Posterior cingulate gyrus (tissue), 11 donors: ENCODE data around the gene HS1BP3.

ENCODE experiments used
- DNase-seq, 10 donors: peaks; one replicate each; pipeline versions ENCODE4 v3.0.0 to v3.0.0-alpha.2; 2020 to 2021; ENCODE audit warnings: mixed read lengths in 3 of 10
- intact Hi-C: fragments of 100-400 bp; cut with DNase I; formaldehyde crosslinking; loops from one replicate; pipeline ENCODE4 v1.15.1; 2023

Gene HS1BP3

DNA sequence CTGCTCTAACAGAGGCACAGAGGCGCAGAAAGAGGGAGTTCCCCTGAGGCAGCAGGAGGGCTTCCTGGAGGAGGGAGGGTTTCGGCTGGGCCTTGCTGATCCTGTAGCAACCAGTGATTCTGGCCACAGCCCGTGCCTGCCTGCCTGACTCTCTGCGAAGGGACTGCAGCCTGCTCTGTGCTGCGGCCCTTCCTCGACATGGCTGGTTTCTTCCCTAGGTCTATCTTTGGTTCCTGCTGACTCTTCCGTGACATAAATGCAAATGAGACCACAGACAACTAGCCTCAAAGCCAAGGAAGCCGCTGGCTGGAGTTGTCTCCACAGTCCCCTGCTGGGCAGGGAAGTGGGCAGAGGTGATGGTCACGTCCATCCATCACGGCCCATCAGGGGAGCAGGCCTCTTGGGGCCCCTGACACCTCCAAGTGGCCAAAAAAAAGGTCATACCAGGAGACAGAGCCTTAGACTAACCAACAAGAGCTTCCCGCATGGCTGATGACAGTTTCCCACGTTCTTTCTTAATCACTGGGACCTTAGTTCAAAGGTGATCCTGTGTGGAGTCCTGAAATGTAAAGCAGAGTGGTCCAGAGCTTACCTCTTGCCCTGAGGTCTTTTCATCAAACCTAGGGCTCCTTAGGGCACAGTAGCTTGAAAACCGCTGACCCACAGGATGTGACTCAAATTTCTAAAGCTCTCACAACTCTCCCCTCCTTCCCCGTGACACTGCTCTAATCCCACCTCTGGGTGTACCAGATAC lies 55.3 kb downstream of the HS1BP3 start:
- intact Hi-C loops = no loop called here
- peak in 3 of 10 donors; percentile 16 to 82 (median 82) for DNase-seq

DNA sequence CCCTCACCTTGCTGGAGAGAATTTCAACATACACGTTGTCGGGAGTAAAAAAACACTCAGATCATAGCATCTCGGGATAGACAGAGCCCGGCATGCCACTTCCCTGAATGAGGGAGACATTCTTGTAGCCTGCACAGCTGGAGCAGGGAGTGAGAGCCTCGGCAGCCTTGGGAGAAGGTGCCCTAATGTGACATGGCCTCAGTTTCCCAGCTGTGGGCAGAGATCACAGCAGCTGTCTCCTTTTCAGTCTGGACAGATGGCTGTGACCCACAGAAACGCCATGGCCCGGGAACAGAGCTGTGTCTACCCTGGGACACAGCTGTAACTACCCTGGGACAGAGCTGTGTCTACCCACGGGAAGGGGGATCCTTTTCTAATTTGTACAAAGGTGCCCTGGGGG lies 55.9 kb downstream of the HS1BP3 start:
- DNase-seq = peak in 3 of 10 donors; percentile 11 to 55 (median 22)
- intact Hi-C loops = no loop called here

DNA sequence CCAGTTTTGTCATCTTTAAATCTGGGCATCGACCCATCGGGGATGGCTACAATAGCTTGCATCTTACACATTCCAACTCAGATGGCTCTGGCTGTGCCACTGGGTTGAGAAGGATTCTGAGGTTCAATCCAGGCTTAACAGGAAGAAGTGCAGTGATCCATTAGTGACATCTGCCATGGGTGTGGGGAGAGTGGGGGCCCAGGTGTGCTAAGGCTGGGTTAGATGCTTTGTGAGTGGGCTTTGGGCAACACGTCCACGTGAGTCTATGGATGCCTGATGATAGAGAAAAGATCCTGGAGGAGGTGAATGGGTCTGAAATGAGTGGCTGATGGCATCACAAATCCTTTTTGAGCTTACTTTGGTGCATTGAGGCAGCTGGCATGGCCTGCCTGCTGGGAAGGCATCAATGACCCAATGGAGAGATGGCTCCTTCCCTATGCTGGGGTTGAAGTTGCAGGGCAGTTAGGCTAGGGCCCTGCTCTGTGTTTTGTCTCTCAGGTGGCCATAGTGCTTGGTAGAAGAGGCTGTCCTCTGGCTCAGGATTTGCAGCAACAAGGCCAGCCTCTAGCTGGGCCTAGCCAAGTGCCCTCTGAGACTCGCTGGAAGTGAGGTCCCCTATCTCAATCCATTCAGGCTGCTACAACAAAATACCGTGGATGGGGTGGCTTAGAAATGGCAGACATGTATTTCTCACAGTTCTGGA lies 56.7 kb downstream of the HS1BP3 start:
- peak in 3 of 10 donors; percentile 12 to 29 (median 13) for DNase-seq
- intact Hi-C loops = no loop called here

DNA sequence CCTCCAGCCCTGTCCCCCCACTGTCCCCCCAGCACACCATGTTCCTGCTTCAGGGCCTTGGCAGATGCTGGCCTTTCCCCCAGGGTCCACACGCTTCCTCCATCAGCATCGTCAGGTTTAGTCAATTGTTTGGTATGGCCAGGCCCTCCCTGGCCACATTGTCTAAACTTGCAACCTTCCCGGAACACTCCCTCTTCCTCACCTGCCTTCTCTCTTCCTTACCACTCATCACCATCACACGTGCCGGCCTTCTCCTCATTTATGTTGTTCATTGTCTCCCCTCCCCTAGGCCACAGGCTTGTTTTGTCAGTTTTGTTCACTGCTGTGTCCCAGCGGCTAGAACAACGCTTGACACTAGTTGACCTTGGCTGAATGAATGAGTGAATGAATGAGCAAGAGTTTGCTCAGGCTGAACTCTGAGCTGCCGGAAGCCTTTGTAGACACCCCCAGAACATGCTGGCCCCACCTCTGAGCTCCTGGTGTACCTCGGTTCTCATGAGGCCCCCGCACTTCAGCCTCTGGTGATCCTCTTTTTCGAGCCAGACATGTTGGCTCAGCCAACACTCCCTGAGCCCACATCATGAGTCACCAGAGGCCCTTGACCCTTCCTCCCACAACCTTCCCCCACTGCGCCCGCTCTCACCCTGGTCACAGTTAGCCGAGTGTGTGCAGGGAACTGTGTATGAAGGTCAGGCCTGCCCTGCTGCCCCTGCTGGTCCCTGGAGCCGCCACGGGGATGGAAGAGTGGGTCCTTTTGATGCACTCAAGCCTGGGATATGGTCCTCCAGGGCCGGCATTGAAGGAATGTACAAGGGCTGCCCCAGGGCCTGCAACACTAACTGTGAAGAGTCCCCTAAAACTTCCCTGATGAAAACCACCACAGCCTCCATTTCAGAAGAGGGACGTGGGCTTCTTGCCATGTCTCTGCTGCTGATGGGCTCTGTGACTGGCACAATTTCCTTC lies 57.5 kb downstream of the HS1BP3 start:
- DNase-seq = peak in 4 of 10 donors; percentile 5 to 82 (median 36)
- intact Hi-C loops = no loop called here

DNA sequence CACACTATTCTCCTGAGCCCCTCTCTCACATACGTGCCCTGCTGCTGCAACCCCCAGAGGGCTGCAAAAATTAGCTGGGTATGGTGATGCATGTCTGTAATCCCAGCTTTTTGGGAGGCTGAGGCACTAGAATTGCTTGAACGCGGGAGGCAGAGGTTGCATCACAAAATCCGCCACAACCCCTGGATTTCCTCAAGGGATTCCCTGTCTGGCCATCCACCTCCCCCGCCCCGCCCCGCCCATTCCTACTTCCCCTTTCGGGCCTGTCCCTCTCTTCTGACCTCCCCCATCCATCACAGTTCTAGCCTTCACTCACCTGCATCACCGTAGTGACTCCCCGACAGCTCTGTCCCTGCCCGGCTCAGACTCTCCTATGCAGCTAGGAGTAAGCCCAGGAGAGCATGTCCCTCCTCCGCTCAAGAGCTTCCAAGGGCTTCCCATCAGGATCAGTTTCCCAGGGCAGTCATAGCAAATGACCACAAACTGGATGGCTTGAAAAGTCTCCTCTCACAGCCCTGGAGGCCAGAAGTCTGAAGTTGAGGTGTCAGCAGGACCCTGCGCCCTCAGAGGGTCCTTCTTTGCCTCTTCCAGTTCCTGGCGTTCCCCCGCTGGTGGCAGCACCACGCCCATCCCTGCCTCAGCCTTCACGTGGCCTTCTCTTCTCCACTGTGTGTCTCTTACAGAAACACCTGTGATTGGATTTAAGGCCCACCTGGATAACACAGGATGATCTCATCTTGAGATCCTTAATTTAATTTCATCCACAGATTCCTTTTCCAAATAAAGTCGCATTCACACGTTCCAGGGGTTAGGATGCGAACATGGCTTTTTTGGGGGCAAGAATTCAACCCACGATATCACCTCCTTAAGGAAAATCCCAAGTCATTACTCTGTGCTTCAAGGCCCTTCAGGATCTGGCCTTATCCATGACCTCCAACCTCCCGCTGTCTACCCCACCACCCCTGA lies 58.5 kb downstream of the HS1BP3 start:
- intact Hi-C loops = no loop called here
- DNase-seq = peak in 3 of 10 donors; percentile 7 to 66 (median 66)

DNA sequence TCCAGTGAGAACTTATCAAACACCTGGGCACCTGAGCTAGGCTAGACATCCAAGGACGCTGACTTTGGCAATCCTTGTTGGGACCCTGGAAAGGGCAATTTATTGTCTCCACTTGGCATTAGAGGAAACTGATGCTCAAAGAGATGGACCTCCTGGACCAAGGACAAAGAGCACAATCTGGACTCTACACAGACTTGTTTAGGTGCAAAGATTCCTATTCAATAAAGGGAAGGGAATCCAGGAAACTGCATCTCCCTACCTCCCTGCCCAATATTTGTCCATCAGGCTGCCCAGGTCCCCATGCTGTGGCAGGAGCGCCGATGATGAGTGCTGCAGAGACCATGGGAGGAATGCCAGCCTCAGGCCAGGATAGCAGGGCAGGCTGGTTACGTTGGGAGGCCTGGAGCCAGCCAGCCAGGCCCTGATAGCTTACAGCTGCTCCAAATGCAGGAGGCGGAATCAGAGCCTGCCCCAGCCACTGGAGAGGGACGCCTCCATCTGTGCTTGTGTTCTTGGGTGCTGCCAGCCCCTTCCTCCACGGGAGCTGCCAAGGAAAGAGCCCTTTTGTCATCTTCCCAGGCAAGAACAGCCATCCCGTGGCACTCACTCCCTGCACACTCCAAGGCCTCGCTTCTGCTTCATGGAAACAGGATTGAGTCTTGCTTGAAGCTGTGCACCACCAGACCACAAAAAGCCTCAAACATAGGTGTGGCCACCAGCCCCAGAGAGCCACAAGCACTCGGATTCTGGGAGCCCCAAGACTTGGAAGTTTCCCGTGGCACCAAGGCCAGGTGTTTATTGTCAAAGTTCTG lies 60.0 kb downstream of the HS1BP3 start:
- peak in 3 of 10 donors; percentile 13 to 85 (median 83) for DNase-seq

DNA sequence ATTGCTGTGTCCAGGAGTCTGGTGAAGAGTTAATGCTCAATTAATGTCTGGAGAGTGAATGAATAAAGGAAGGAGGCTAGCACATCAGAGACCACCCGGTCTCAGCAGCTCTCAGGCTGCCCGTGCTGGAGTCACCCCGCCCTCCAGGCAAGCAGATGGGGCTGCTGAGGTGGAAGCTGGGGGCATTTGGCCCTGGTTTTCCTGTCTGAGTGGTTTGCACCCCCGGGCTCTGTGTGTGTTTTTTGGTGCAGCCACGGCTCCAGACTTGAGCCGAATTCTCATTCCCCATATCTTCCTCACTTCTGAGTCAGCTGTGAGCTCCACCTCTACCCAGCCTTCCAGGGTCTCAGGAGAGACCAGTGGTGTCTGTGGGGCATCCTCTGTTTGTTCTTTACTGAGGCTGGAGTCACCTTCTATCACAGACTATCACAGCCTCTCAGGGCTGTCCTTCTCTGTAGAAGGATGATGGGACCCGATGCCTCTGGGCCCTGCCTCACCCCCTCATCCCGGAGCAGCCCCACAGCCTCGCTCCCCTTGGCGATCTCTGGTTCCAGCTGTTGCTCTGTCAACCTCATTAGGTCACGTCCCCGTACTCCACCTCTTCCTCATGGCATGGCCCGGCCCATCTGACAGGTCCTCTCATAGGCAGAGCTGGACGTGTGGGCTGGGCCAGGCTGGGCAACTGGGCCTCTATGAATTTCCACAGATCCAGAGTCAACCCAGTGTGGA lies 60.8 kb downstream of the HS1BP3 start:
- intact Hi-C loops = no loop called here
- peak in 3 of 10 donors; percentile 4 to 70 (median 55) for DNase-seq

More for the DNA sequence above, 60.0 kb downstream of the HS1BP3 start:
- intact Hi-C loops = no loop called here

DNA sequence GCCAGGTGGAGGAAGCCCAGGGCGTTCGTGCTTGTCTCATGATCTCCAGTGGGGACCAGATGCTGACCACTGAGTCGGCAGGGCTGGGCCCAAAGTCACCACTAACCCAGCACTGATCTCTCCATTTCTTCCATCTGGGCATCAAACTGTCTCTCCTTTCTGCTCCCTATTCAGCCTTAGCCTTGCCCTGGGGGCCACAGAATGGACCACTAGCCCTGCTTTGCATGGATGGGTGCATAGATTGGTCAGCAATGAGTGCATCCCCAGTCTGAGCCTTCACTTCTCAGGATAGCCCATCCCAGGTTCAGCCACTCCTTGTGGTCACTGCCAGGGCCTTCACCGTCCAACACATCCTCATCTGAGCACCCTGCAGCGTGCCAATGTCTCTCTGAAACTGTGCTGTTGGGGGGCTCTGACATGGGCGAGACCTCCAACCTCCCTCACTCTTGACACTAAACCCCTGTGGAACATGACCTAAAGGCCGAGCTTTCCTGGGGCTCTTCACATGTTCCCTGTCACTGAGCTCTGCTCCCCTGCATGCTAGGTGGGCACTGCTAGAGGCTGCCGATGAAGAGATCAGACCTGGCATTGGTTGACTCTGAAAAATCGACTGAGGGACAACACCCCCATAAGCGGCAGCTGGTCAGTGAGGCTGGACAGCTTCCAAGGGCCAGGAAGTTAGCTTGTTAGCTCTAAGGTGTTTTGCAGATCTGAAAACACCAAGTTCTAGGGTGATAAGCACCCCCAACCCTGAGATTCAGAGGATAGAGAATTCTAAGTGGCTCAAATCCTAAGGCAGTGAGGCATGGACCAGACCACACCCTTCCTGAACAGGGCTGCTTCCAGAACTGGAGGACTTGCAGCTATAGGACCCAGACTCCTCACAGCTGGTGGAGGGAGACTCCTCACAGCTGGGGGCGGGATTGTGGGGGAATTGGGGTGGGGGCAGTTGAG lies 61.7 kb downstream of the HS1BP3 start:
- intact Hi-C loops = no loop called here
- DNase-seq = peak in 3 of 10 donors; percentile 4 to 69 (median 53)

DNA sequence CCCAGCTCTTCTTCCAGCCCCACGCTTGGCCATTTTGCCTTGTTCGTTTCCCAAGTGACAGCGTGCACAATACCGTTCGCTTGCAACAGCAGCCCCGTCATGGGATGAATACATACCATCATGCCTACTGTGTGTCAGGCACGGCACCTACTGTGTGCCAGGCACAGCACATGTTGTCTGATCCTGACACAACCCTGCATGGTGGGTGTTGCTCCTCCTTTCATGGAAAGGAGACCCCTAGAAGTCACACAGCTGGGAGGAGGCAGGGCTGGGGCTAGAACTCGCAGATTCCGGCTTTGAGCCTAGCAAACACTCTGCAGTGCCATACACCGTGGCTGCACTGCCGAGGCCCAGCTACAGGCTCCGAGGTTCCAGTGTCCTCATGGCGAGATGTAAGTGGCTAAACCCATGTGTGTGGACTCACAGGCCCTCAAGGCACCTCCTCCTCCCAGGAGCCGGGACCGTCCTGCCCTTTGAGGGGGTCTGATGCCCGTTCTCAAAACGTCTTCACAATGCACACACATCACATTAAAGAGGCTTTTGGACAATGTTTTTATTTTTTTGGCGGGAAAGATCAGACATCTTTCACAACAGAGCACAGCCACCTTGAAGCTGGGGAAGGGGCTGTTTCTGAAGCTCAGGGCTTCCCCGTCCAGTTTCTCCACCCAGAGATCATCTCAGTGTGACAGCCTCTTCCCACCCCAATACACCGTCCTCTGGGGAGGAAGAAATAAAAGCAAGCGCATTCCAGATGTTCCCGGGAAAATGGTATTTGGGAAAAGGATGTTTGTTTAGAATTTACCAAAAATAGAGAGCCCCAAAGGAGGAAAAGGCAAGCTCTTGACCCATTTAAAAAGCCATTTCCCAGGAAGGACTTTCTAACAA lies 64.9 kb downstream of the HS1BP3 start:
- DNase-seq = peak in 3 of 10 donors; percentile 4 to 77 (median 50)
- intact Hi-C loops = no loop called here

DNA sequence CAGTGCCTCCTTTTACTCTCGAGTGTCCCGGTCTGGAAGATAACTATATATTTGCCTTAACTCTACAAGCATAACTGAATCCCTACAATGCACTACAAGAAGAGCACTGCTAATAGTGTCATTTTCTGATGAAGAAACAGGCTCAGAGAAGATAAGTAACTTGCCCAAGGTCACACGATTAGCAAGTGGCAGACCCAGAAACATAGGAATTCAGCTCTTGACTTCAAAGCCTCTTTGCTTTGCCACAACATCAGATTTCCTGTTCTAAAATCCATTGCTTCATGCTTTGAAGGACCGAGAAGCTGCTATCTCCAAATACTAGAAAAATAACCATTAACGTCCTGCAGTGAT lies 65.6 kb downstream of the HS1BP3 start:
- no peak for DNase-seq
- intact Hi-C loops = no loop called here

DNA sequence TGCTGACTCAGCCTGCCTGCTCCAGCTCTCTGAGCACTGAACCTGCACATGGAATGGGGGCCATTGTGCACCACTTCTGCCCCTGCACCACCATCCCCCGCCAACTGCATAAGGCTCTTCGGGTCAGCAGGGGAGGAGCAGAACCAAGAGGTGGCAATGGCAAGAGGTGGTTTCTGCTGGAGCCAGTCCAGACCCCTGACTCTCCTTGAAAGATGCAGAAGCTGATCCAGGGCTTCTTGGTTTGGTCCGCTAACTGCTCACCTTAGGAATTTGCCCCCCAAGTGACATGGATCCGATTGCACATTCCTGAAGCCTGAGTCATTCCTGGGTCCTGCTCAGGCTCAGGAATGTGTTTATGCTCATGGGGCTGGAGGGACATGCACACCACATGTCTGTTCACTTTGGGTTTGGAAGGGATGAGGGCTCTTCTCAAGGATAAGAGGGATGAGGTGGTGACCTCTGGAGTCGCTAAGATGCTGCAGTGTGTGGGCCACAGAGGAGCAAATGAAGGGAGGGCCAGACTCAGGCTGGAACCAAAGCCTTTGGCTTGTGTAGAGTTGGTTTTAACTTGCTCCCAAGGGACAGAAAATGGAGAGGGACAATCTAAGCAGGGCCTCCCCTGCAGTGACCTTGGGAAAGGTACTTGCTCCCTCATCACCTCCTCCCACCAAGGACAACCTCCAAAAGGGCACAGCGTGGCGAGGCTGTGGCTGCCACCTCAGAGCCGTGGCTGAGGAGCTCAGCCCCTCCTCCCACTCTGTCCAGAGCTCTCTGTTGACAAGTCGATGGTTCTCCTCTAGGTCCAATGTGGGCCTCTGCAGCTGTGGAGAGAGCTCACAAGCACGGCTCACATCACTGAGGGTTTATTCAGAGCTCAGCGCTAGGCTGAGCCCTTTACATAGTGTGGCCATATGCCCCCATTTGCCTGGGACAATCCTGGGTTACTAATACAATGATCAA lies 66.2 kb downstream of the HS1BP3 start:
- peak in 8 of 10 donors; percentile 45 to 95 (median 64) for DNase-seq
- intact Hi-C loops = loop anchor here (5.0 kb wide), 2 partner anchors 53 to 137 kb away; partner anchors contain the start of gene RHOB

DNA sequence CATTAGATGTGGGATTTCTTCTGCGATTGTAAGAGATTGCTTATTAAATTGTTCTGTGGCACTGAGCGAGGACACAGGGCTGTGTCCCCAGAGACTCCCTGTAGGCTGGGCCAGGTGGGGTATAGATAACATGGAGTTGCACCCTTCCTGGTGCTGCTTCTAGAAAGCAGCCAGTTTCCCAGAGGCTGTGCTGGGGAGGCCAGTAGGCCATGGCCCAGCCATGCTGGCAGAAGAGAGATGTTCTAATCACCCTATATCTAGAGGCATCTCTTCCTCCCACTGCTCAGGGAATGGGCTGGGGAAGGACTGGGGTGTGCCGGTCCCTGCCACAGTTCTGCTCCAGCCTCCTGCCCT lies 66.9 kb downstream of the HS1BP3 start:
- intact Hi-C loops = loop anchor here (5.0 kb wide), 2 partner anchors 53 to 137 kb away; partner anchors contain the start of gene RHOB
- no peak for DNase-seq

DNA sequence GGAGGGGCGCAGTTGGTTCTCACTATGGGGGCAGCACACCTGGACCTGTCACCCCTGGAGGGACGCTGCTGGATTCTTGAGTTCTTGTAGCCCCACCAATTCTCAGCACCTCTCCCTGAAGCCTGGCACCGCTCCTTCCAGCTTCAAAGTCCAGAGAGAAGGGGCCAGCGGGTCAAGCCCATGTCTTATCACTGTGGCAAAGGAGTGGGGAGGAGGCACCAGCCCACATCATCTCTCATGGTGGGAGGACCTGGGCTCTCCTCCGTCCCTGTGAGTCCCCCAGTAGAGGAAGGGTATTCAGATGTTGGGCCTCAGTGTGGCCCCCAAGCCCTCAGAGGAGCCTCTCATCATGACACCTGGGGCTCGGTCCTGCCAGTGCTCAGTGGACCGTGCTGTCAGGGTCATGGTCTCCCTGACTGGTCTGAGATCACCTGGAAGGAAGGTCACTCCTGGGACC lies 67.4 kb downstream of the HS1BP3 start:
- intact Hi-C loops = loop anchor here (5.0 kb wide), 2 partner anchors 54 to 136 kb away; partner anchors contain the start of gene RHOB
- peak in 2 of 10 donors; percentile 51 to 75 for DNase-seq

DNA sequence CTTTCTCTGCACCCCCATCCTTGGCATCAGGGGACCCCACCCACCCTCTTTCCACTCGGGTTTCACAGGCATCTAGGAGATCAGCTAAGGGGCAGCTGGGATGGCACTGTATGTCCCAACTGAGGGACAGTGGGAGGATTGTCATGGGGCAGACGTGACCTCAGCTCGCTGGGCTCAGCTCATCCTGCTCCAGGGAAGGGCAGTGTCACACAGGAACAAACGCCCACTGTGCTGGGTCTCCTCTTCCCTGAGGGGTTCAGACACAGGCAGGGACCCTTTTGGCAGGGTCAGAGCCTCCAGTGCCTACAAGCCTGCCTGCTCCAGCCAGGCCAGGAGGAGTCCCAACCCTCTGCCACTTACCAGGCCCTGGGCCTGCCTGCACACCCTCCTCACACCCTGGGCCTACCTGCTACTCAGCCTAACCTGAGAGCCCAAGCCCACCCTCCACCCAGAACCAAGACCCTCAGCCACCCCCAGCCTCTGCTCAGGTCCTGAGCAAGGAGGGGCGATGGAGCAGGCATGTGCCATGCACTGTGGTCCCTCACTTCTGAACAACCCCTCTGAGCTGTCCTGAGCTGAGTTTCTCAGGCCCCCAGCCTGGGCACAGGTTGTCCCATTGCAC lies 68.2 kb downstream of the HS1BP3 start:
- peak; percentile 53 to 97 (median 82) for DNase-seq

More for the DNA sequence above, 68.2 kb downstream of the HS1BP3 start:
- intact Hi-C loops = loop anchor here (5.0 kb wide), 2 partner anchors 55 to 135 kb away; partner anchors contain the start of gene RHOB
